ENCODE measurements around the gene CPA1. TPM values are rescaled to one million over a fixed set of nuclear protein-coding genes. Genes with fewer than 3 reads are reported as not detected.

CPA1 gene
- total RNA-seq, 1 donor from 2014 or later = not detected

DNA sequence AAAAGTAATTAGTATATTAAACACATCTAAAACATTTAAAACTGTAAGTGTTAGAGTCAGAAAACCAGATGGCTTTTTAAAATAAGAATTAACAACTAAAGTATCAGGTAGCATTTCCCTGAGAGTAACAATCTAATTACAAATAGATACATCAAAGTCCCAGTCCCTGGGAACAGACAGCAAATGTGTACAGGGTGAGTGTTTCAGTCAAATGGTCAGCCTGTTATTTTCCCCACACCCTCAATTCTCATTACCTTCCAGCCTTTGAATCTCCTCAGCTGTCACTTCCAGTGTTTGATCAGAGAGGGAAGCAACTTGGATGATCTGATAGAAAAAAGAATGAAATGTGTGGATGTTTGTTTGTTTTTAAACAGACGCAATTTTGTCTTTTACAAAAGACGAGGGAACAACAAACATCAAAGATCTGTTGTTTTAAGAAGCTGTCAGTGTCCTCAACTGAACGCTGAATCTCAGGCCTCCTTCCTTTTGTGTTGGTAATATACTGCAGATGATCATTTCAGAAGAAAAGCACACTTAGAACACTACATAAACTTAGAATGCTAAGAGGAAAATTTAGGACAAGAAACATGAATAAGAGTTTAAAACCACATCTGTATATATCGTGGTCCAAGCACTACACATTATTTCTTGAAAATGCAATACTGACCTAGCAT lies 30.7 kb downstream of the CPA1 start:
- intact Hi-C loops (cut with DNase I) = no loop called here
- no peak for DNase-seq
- no peak for ATAC-seq (ENCODE audit: poor library complexity)

- ATAC-seq (ENCODE audit: poor library complexity) (no peak), DNase-seq (no peak)
- intact Hi-C loops (cut with DNase I) = no loop called here
Observed at GRCh38 chr7:130413201-130413600, 32.9 kb downstream of the CPA1 start.

GRCh38 chr7:130415006-130415405 lies 34.7 kb downstream of the CPA1 start:
- no peak for ATAC-seq (ENCODE audit: poor library complexity)
- intact Hi-C loops (cut with DNase I) = no loop called here

DNA sequence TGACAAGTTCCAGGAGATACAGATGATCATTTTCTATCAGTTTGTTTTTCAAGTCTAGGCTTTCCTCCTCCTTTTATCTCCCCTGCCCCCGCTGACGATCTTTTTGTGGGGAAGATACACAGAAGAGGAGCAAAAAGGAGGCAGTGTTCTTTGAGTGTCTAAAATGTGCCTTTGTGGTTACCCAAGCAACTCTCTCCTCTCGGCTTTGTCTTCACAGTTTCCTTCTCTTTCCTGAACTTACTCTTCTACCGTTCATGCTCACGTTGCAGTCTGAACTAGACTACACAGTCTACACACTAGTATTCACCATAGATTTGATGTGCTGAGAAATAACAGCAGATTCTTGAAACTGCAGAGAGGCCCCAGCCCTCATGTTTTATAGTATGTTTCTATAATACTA lies 36.9 kb downstream of the CPA1 start:
- ATAC-seq (ENCODE audit: poor library complexity) = no peak
- no peak for DNase-seq
- intact Hi-C loops (cut with DNase I) = no loop called here

More at GRCh38 chr7:130415006-130415405, 34.7 kb downstream of the CPA1 start:
- DNase-seq = no peak

DNA sequence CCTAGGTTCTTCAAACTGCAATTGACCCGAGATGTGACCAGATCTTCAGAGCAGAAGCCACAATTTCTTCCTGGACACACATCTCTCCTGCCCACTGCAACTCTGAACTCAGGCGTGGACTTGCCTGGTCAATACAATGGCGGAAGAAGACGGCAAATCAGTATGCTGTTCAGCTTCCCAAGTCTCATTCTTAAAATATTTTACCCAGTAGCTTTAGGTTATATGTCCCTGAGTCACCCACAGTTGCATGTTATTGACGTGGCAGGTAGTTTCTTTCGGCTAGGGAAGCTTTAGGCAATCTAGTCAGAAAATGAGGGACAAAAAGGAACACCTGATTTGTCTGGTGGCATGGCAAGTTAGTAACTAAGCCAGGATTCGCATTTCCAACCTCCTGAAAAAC lies 38.0 kb downstream of the CPA1 start:
- intact Hi-C loops (cut with DNase I) = no loop called here
- ATAC-seq (ENCODE audit: poor library complexity) (no peak), DNase-seq (no peak)

DNA sequence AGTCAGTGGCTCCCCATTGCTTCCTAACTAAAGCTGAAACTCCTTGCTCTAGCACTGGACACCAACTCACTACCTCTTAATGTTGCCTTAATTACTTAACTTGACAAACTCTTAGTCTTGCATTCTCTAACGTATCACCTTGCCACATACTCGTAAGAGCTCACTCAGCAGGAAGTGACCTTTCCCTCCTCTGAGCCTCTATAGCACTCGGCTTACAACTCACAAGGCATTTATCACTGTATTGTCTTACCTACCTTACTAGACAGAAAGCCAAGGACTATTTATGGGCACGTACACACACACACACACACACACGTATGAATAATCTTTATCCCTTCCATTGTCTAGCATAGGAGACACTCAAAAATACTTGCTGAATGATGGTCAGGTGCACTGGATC lies 39.4 kb downstream of the CPA1 start:
- intact Hi-C loops (cut with DNase I) = no loop called here
- ATAC-seq (ENCODE audit: poor library complexity) (no peak), DNase-seq (no peak)

DNA sequence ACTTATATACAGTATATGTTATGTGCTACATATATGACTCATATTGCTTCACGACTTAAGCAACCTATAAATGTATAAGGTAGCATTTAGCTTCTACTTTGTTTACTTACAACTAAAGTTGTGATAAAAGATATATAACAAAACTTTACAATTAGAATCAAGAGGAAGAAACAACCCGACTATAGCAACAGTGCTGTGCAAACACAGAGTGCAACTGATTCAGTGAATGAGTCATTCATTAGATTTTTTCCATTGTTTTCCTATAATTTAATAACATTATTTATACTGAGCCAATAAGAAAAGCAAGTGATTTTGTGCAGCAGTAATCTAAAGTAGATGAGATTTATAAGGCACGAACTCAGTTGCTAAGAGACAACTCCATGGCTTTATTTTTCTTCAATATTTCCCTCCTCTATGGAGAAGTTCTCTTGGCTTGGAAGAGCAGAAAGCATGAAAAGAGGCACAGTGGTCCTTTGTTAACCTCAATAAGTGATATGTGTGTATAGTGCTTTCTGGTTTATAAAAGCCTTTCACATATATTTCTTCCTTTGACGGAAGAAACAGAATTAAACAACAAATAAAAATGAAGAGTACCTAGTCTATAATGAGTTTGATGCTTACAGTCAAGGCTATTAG lies 40.8 kb downstream of the CPA1 start:
- intact Hi-C loops (cut with DNase I) = no loop called here
- no peak for DNase-seq
- ATAC-seq (ENCODE audit: poor library complexity) = no peak

GRCh38 chr7:130421684-130422083 lies 41.4 kb downstream of the CPA1 start:
- intact Hi-C loops (cut with DNase I) = no loop called here
- ATAC-seq (ENCODE audit: poor library complexity) = no peak

DNA sequence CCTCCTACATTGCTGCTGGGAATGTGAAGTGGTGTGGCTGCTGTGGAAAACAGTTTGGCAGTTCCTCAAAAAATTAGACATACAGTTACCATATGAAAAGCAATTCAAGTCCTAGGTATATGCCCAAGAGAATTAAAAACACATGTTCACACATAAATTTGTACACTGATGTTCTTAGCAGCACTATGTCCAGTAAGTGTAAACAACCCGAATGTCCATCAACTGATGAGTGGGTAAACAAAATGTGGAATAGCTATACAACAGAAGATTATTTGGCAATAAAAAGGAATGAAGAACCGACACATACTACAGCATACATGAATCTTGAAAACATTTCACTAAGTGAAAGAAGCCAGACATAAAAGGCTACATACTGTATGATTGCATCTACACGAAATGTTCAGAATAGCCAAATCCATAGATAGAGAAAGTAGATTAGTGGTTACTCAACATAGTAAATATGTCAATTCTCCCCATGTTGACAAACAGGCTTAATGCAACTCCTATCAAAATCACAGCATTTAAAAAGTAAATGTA lies 43.3 kb downstream of the CPA1 start:
- DNase-seq (no peak), ATAC-seq (ENCODE audit: poor library complexity) (no peak)
- intact Hi-C loops (cut with DNase I) = no loop called here

More at GRCh38 chr7:130421684-130422083, 41.4 kb downstream of the CPA1 start:
- DNase-seq = no peak

GRCh38 chr7:130425796-130426195 lies 45.5 kb downstream of the CPA1 start:
- DNase-seq (no peak), ATAC-seq (ENCODE audit: poor library complexity) (no peak)
- intact Hi-C loops (cut with DNase I) = no loop called here

DNA sequence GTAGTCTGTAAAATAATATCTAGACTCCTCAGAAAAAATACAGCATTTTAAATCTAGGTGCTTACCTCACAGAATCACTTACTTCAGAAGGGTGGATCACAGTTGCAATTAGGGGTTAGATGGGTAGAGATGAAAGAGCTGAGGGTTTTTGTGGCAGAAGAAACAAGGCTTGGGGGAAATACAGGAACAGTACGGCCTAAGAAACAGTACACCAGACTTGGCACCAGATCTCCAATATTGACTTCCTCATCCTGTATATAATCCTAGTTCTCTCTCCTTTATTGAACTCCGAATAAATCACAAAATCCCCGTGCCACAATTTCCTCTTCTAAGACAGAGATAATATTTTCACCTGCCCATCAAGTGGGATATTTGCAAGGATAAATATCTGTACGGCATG lies 46.3 kb downstream of the CPA1 start:
- ATAC-seq (ENCODE audit: poor library complexity) = no peak
- intact Hi-C loops (cut with DNase I) = no loop called here
- DNase-seq = no peak

GRCh38 chr7:130429019-130429418 lies 48.7 kb downstream of the CPA1 start:
- intact Hi-C loops (cut with DNase I) = no loop called here
- DNase-seq (no peak), ATAC-seq (ENCODE audit: poor library complexity) (no peak)

DNA sequence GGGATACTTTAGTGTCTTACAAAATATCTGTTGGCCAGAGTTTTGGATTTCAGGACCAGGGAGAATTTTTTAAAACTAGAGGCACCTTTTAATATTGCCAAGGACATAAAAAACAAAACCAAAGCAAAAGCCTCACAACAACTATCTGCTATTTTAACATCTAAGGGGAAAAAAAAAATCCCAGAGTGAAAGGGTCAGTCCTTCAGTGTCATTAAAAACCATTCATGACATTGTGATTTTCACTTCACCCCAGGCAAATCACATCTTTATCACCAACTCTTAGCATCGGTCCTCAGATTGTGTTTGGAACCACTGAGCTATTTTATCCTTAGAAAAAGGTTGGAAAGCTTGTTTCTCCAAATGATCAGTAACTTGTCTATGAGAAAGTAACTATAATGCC lies 49.8 kb downstream of the CPA1 start:
- intact Hi-C loops (cut with DNase I) = no loop called here

DNA sequence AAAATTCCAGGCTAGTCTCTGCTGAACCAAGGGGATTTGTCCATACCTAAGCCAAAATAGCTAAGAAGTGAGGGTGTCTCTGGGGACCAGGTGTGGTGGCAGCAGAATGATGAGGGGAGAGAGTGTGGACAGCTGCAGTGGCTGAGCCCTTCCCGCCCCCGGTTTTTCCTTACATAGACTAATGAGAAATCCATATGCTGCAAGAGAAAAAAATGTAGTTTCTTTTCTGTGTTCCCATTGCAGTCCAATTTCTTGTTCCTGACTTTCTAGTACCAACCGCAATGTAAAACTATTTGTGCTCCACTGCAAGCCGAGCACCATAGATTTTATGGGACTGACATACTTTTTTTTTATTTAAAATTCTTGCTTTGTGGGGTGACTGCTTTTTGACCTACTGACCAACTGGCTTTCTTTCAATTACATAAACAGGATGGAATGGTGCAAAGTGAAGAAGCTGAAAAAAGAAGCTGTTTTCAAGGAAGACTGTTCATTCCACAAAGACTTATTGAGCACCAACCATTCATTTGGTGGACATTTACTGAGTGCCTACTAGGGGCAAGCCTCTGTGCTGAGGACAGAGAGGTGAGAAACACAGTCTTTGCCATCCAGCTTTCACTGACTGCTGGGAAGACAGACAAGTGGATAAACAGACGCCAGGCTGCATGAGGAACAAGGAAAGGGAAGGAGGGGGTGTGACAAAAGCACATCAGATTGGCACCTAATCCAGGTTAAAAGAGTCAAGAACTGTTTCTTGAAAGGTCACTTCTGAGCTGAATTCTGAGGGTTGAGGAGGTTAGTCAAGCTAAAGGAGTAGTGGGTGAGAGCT lies 50.8 kb downstream of the CPA1 start:
- peak; percentile 20 for ATAC-seq (ENCODE audit: poor library complexity)
- intact Hi-C loops (cut with DNase I) = no loop called here
- DNase-seq = no peak

More for the DNA sequence above, 49.8 kb downstream of the CPA1 start:
- no peak for ATAC-seq (ENCODE audit: poor library complexity)
- DNase-seq = no peak

- intact Hi-C loops (cut with DNase I) = no loop called here
- ATAC-seq (ENCODE audit: poor library complexity) (no peak), DNase-seq (no peak)
Observed at GRCh38 chr7:130432886-130433285, 52.6 kb downstream of the CPA1 start.

GRCh38 chr7:130433301-130433700 lies 53.0 kb downstream of the CPA1 start:
- ATAC-seq (ENCODE audit: poor library complexity) (no peak), DNase-seq (no peak)
- intact Hi-C loops (cut with DNase I) = no loop called here

GRCh38 chr7:130435311-130435854 lies 55.1 kb downstream of the CPA1 start:
- intact Hi-C loops (cut with DNase I) = no loop called here
- ATAC-seq (ENCODE audit: poor library complexity) (no peak), DNase-seq (no peak)

DNA sequence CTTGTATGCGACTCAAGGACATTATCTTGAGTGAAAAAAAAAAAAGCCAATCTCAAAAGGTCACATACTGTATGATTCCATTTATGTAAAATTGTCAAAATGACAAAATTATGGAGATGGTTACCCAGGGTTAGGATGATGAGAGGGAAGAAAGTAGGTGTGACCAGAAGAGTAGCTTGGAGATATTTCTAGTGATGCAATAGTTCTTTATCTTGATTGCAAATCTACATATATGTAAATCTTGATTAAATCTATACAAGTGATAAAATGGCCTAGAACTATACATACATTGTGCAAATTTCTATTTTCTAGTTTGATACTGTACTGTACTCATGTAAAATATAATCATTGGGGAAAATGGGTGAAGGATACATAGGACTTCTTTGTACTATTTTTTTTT lies 56.0 kb downstream of the CPA1 start:
- no peak for ATAC-seq (ENCODE audit: poor library complexity)
- no peak for DNase-seq
- intact Hi-C loops (cut with DNase I) = no loop called here

Data from Right ventricle myocardium superior (tissue), 1 donor.